Measurements from ENCODE around the gene FDXR.

The FDXR gene

DNA sequence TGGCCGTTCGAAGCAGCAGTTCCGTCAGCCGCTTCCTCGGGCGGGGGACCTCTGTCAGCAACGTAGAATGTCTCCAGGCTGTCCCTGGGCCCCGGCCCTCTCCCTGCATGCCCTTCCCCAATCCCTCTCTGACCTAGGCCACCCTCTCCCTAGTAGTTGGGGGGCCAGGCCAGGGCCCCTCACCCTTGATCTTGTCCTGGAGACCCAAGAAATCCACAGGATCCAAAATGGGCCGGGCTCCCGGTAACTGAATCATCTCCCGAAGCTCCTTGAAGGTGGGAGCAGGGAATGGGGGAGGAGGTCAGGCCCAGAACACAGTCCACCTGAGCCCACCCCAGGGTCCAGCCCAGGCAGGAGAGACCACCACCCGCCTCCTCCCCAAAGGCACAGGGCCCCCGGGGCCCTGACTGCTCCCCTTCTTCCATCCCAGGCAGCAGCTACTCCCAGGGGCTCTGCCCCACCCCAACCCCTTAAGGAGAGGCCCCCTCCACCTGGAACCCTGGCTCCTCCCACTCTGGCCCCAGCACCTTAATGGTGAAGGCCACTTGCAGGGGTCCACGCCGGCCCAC, 8.4 kb downstream of the FDXR start:
- no peak overlapping the region for H2AK5ac ChIP-seq (ENCODE audit: low read length, severe bottlenecking)
- peaks cover 21 to 23% of the 10 kb centered on the region in 2 experiments for H3K27me3 ChIP-seq (ENCODE audit: control insufficient read depth in 1 of 2, insufficient read depth in 1 of 2, low read length in 2 of 2)
- H2BK120ac ChIP-seq (ENCODE audit: low read depth, low read length): no peak overlapping the region
- H3K9me3 ChIP-seq (ENCODE audit: control insufficient read depth, low read length): no peaks in the 10 kb centered on the region
- H4K91ac ChIP-seq (ENCODE audit: low read length): peak overlapping the region; percentile 9
- no peak overlapping the region for H3K4me3 ChIP-seq (ENCODE audit: insufficient read depth in 1 of 2, low read depth in 1 of 2, low read length in 2 of 2)
- no peak overlapping the region for H2BK15ac ChIP-seq (ENCODE audit: low read depth, poor library complexity, severe bottlenecking)
- no peak overlapping the region for H4K8ac ChIP-seq (ENCODE audit: low read length)
- no peak overlapping the region for H3K14ac ChIP-seq (ENCODE audit: low read length in 2 of 2)
- H3K18ac ChIP-seq (ENCODE audit: low read depth in 1 of 2, low read length in 2 of 2): no peak overlapping the region
- peaks cover 53% of the 10 kb centered on the region for H3K4me1 ChIP-seq (ENCODE audit: control insufficient read depth, insufficient read depth, low read depth, low read length)
- no peak for DNase-seq
- H3K79me1 ChIP-seq (replicated peaks; ENCODE audit: low read length, poor library complexity, severe bottlenecking): peaks cover 8% of the 10 kb centered on the region
- peak overlapping the region in 1 of 2 experiments; percentile 6 for H2BK12ac ChIP-seq (ENCODE audit: low read length in 2 of 2)
- no peak overlapping the region for H3K4ac ChIP-seq (ENCODE audit: low read depth in 1 of 2, low read length in 2 of 2)
- no peak overlapping the region for H3K27ac ChIP-seq (ENCODE audit: low read length, poor library complexity, severe bottlenecking)
- H3K9ac ChIP-seq (ENCODE audit: low read length): no peak overlapping the region
- H3K23ac ChIP-seq (ENCODE audit: low read length in 2 of 2): no peak overlapping the region
- no peak overlapping the region for H2AFZ ChIP-seq (ENCODE audit: low read depth, low read length)
- no peak overlapping the region for H3K4me2 ChIP-seq (ENCODE audit: low read length, poor library complexity, severe bottlenecking)
- WGBS: 96% methylated on average over 15 of the region's 15 CpGs
- no peak overlapping the region for H2BK5ac ChIP-seq (ENCODE audit: low read depth, low read length, poor library complexity, severe bottlenecking)
- H3K36me3 ChIP-seq (ENCODE audit: control insufficient read depth in 1 of 2, insufficient read depth in 2 of 2, low read depth in 1 of 2, low read length in 2 of 2): peaks cover 21 to 45% of the 10 kb centered on the region in 2 experiments

DNA sequence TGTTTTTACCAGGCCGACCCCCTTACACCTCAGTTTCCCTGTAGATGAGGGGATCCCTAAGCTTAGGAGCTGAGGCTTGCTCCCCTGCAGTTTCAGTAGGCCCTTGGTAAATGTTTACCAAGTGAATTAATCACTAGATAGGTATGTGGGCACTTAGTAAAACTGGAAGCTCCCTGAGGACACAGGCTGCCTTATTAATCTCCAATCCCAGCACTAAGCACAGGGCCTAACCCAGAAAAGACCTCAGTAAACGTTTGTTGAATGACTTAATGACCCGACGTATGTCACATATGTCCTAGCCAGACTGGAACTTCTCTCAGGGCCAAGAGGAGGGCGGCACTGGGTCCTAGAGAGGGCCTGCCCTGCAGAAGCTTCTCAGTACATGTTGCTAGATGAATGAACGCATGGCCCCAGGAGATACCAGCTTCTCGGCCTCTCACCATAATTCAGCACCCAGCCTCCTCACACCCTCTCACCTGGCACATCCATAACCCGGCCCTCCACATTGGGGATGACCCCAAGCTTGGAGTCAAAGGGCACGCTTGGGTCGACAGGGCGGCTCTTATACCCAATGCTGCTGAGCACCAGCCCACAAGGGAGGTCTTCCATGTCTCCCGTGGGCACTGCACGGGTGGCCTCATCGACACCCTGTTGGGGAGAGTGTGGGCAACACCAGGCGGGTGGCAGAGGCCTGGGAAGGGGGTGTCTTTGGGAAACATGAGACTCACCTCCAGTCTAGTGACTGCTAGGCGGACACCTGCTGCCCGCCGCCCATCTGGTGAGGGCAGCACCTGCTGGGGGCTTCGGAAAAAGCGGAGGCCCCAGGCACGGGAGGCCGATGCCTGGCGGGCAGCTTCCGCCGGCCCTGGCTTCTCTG, 9.1 kb downstream of the FDXR start:
- Histone ChIP-seq H4K8ac (ENCODE audit: low read length) (no peak overlapping the region), H2BK5ac (ENCODE audit: low read depth, low read length, poor library complexity, severe bottlenecking) (no peak overlapping the region), H3K4me3 (ENCODE audit: insufficient read depth in 1 of 2, low read depth in 1 of 2, low read length in 2 of 2) (no peak overlapping the region), H3K14ac (ENCODE audit: low read length in 2 of 2) (no peak overlapping the region), H2BK12ac (ENCODE audit: low read length in 2 of 2) (no peak overlapping the region), H3K9me3 (ENCODE audit: control insufficient read depth, low read length) (no peaks in the 10 kb centered on the region), H3K27ac (ENCODE audit: low read length, poor library complexity, severe bottlenecking) (no peak overlapping the region), H3K36me3 (ENCODE audit: control insufficient read depth in 1 of 2, insufficient read depth in 2 of 2, low read depth in 1 of 2, low read length in 2 of 2) (peaks cover 21 to 40% of the 10 kb centered on the region in 2 experiments), H3K4me2 (ENCODE audit: low read length, poor library complexity, severe bottlenecking) (no peak overlapping the region), H3K27me3 (ENCODE audit: control insufficient read depth in 1 of 2, insufficient read depth in 1 of 2, low read length in 2 of 2) (peaks cover 29 to 30% of the 10 kb centered on the region in 2 experiments), H2BK15ac (ENCODE audit: low read depth, poor library complexity, severe bottlenecking) (no peak overlapping the region), H3K79me1 (replicated peaks; ENCODE audit: low read length, poor library complexity, severe bottlenecking) (peaks cover 5% of the 10 kb centered on the region), H3K9ac (ENCODE audit: low read length) (no peak overlapping the region), H3K4ac (ENCODE audit: low read depth in 1 of 2, low read length in 2 of 2) (no peak overlapping the region), H3K4me1 (ENCODE audit: control insufficient read depth, insufficient read depth, low read depth, low read length) (peaks cover 54% of the 10 kb centered on the region), H2AFZ (ENCODE audit: low read depth, low read length) (no peak overlapping the region), H4K91ac (ENCODE audit: low read length) (no peak overlapping the region), H2BK120ac (ENCODE audit: low read depth, low read length) (no peak overlapping the region), H3K23ac (ENCODE audit: low read length in 2 of 2) (no peak overlapping the region), H2AK5ac (ENCODE audit: low read length, severe bottlenecking) (no peak overlapping the region), H3K18ac (ENCODE audit: low read depth in 1 of 2, low read length in 2 of 2) (no peak overlapping the region)
- 94% methylated on average over 25 of the region's 25 CpGs for WGBS
- DNase-seq: no peak

DNA sequence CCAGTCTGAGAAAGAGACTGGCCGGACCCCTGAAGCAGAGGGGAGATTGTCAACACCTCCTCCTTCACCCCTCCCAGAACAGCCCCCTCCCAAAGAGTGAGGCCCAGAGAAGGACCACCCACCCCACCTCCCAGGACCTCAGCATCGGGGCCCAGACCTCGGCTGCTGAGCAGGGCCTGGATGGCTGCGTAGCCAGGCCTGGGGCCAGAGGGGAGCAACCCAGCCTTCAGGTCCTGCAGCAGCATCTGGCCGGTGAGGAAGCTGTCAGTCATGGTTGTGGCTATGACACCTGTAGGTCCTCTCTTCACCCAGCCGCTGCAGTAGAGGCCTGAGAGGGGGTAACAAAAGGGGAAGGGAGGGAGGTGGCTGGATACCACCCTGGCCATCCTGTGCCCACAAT, 9.9 kb downstream of the FDXR start:
- Histone ChIP-seq H3K9me3 (ENCODE audit: control insufficient read depth, low read length) (no peaks in the 10 kb centered on the region), H3K36me3 (ENCODE audit: control insufficient read depth in 1 of 2, insufficient read depth in 2 of 2, low read depth in 1 of 2, low read length in 2 of 2) (peaks cover 18 to 40% of the 10 kb centered on the region in 2 experiments), H4K91ac (ENCODE audit: low read length) (no peak overlapping the region), H3K14ac (ENCODE audit: low read length in 2 of 2) (no peak overlapping the region), H3K23ac (ENCODE audit: low read length in 2 of 2) (no peak overlapping the region), H3K27ac (ENCODE audit: low read length, poor library complexity, severe bottlenecking) (no peak overlapping the region), H2AFZ (ENCODE audit: low read depth, low read length) (no peak overlapping the region), H2BK15ac (ENCODE audit: low read depth, poor library complexity, severe bottlenecking) (no peak overlapping the region), H3K4me3 (ENCODE audit: insufficient read depth in 1 of 2, low read depth in 1 of 2, low read length in 2 of 2) (no peak overlapping the region), H3K4me2 (ENCODE audit: low read length, poor library complexity, severe bottlenecking) (no peak overlapping the region), H2BK12ac (ENCODE audit: low read length in 2 of 2) (no peak overlapping the region), H3K79me1 (replicated peaks; ENCODE audit: low read length, poor library complexity, severe bottlenecking) (peaks cover 5% of the 10 kb centered on the region), H3K9ac (ENCODE audit: low read length) (no peak overlapping the region), H2BK120ac (ENCODE audit: low read depth, low read length) (no peak overlapping the region), H2BK5ac (ENCODE audit: low read depth, low read length, poor library complexity, severe bottlenecking) (no peak overlapping the region), H2AK5ac (ENCODE audit: low read length, severe bottlenecking) (no peak overlapping the region), H3K27me3 (ENCODE audit: control insufficient read depth in 1 of 2, insufficient read depth in 1 of 2, low read length in 2 of 2) (peaks cover 32 to 36% of the 10 kb centered on the region in 2 experiments), H3K4ac (ENCODE audit: low read depth in 1 of 2, low read length in 2 of 2) (no peak overlapping the region), H4K8ac (ENCODE audit: low read length) (no peak overlapping the region), H3K18ac (ENCODE audit: low read depth in 1 of 2, low read length in 2 of 2) (no peak overlapping the region), H3K4me1 (ENCODE audit: control insufficient read depth, insufficient read depth, low read depth, low read length) (peaks cover 48% of the 10 kb centered on the region)
- DNase-seq: no peak
- WGBS: 90% methylated on average over 4 of the region's 6 CpGs

DNA sequence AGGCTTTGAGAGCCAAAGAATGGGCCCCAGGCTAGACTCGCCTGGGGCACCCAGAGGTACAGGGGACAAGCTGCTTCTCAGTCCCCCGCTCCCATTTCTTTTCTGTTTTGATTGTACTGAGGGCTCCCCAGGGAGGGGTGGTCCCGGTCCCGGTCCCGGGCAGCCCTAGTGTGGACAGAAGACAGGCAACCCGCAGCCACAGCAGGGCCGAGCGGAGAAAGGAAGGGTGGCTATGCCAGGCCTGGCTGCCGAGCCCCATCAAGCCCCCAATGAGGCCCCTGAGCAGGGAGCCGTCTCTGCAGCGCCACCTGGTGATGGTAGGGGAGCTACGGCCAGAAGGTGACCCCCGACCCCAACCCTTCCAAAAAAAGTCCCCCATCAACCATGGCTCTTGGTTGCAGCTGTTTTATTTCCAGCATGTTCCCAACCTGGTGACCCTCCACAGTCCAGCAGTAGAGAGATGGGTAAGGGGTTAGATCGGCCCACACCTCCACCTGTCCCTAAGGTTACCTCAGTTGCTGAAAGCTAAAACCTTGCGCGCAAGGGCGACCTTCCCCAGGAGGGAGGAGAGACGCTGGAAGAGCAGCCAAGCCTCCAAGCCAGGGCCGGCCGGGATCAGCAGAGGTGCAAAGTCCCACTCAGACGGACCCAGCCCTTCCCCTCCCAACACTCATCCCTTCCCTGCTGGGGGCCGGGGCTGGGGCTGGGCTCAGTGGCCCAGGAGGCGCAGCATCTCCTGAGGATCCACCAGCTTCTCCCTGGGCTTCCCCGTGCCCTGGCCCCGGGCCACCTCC, 10.5 kb downstream of the FDXR start:
- H2BK5ac ChIP-seq (ENCODE audit: low read depth, low read length, poor library complexity, severe bottlenecking): no peak overlapping the region
- peaks cover 42% of the 10 kb centered on the region for H3K4me1 ChIP-seq (ENCODE audit: control insufficient read depth, insufficient read depth, low read depth, low read length)
- H3K23ac ChIP-seq (ENCODE audit: low read length in 2 of 2): no peak overlapping the region
- no peak overlapping the region for H4K8ac ChIP-seq (ENCODE audit: low read length)
- no peaks in the 10 kb centered on the region for H3K9me3 ChIP-seq (ENCODE audit: control insufficient read depth, low read length)
- peaks cover 2% of the 10 kb centered on the region for H3K79me1 ChIP-seq (replicated peaks; ENCODE audit: low read length, poor library complexity, severe bottlenecking)
- H3K27ac ChIP-seq (ENCODE audit: low read length, poor library complexity, severe bottlenecking): no peak overlapping the region
- H2BK12ac ChIP-seq (ENCODE audit: low read length in 2 of 2): no peak overlapping the region
- H3K14ac ChIP-seq (ENCODE audit: low read length in 2 of 2): no peak overlapping the region
- H3K18ac ChIP-seq (ENCODE audit: low read depth in 1 of 2, low read length in 2 of 2): no peak overlapping the region
- DNase-seq: peak; percentile 60
- peaks cover 18 to 40% of the 10 kb centered on the region in 2 experiments for H3K36me3 ChIP-seq (ENCODE audit: control insufficient read depth in 1 of 2, insufficient read depth in 2 of 2, low read depth in 1 of 2, low read length in 2 of 2)
- peak overlapping the region in 1 of 2 experiments; percentile 10 for H3K4me3 ChIP-seq (ENCODE audit: insufficient read depth in 1 of 2, low read depth in 1 of 2, low read length in 2 of 2)
- no peak overlapping the region for H2AK5ac ChIP-seq (ENCODE audit: low read length, severe bottlenecking)
- WGBS: 51% methylated on average over 23 of the region's 25 CpGs
- H2AFZ ChIP-seq (ENCODE audit: low read depth, low read length): no peak overlapping the region
- H3K4ac ChIP-seq (ENCODE audit: low read depth in 1 of 2, low read length in 2 of 2): no peak overlapping the region
- H4K91ac ChIP-seq (ENCODE audit: low read length): no peak overlapping the region
- no peak overlapping the region for H2BK15ac ChIP-seq (ENCODE audit: low read depth, poor library complexity, severe bottlenecking)
- H3K4me2 ChIP-seq (ENCODE audit: low read length, poor library complexity, severe bottlenecking): no peak overlapping the region
- H3K9ac ChIP-seq (ENCODE audit: low read length): no peak overlapping the region
- peaks cover 39 to 42% of the 10 kb centered on the region in 2 experiments for H3K27me3 ChIP-seq (ENCODE audit: control insufficient read depth in 1 of 2, insufficient read depth in 1 of 2, low read length in 2 of 2)
- H2BK120ac ChIP-seq (ENCODE audit: low read depth, low read length): no peak overlapping the region
